ENCODE measurements around the gene MALRD1. TPM values are rescaled to one million over a fixed set of nuclear protein-coding genes. Genes with fewer than 3 reads are reported as not detected.

The MALRD1 gene
- total and polyA plus RNA-seq, 2 experiments from 2014 or later: 17.8 to 52.6 TPM

DNA sequence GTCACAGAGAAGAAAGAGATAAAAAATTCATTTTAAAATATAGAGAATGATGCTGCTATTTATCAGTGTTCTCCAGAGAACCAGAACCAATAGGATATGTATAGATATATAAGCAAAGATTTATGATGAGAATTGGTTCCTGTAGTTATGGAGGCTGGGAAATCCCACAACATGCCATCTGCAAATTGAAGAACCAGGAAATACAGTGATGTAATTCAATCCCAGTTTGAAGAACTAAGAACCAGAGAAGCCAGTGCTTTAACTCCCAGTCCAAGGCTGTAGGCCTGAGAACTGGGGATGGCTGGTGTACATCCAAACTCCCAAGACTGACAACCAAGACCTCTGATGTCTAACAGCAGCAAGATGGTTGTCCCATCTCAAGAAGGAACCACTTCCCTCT is 574.7 kb downstream of the MALRD1 start:
- Histone ChIP-seq H4K20me1 (ENCODE audit: insufficient read depth, poor library complexity, severe bottlenecking) (no peaks in the 10 kb centered on the region), H2AFZ (no peak overlapping the region), H3K36me3 (replicated peaks; ENCODE audit: insufficient read depth, low read depth) (no peaks in the 10 kb centered on the region), H3K27me3 (no peaks in the 10 kb centered on the region), H3K4me1 (ENCODE audit: insufficient read depth) (no peaks in the 10 kb centered on the region), H3K9me3 (ENCODE audit: low read depth) (no peaks in the 10 kb centered on the region), H3K27ac (no peak overlapping the region), H3K4me3 (no peak overlapping the region), H3K9me2 (replicated peaks; ENCODE audit: insufficient read depth) (no peaks in the 10 kb centered on the region), H3K4me2 (no peak overlapping the region), H3K79me2 (no peaks in the 10 kb centered on the region)
- TF ChIP-seq, protein P1, sequence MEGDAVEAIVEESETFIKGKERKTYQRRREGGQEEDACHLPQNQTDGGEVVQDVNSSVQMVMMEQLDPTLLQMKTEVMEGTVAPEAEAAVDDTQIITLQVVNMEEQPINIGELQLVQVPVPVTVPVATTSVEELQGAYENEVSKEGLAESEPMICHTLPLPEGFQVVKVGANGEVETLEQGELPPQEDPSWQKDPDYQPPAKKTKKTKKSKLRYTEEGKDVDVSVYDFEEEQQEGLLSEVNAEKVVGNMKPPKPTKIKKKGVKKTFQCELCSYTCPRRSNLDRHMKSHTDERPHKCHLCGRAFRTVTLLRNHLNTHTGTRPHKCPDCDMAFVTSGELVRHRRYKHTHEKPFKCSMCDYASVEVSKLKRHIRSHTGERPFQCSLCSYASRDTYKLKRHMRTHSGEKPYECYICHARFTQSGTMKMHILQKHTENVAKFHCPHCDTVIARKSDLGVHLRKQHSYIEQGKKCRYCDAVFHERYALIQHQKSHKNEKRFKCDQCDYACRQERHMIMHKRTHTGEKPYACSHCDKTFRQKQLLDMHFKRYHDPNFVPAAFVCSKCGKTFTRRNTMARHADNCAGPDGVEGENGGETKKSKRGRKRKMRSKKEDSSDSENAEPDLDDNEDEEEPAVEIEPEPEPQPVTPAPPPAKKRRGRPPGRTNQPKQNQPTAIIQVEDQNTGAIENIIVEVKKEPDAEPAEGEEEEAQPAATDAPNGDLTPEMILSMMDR (IDR thresholded peaks at IDR 0.05; ENCODE audit: poor library complexity): no peak
- TF ChIP-seq EZH2 (IDR thresholded peaks at IDR 0.05; ENCODE audit: borderline replicate concordance) (no peak), EZH2phosphoT487 (IDR thresholded peaks at IDR 0.05; ENCODE audit: low read depth, severe bottlenecking, unreplicated experiment) (no peak)
- DNase-seq (ENCODE audit: low spot score): no peak

DNA sequence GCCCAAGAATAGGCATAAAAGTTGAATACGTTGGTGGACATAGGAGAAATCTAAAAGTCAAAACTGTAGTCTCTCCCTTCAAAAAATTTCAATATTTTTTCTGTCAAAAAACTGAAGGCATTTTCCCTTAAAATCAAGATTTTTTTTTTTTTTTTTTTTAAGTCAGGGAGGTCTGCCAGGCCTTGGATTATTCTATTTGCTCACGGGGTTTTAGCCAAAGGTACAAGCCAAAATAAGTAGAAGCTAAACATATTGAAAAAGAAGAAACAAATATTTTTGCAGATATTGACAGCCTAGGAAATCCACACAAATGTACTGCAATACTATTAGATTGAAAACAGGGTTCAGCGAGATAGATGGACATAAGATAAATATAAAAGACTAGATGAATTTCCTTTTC is 577.6 kb downstream of the MALRD1 start:
- WGBS (ENCODE audit: low lambda C conversion rate, missing lambda C conversion rate): 85% methylated on average over 3 of the region's 3 CpGs
- H2AFZ ChIP-seq: no peak overlapping the region
- H3K9me2 ChIP-seq (replicated peaks; ENCODE audit: insufficient read depth): no peaks in the 10 kb centered on the region
- H3K4me1 ChIP-seq (ENCODE audit: insufficient read depth): no peaks in the 10 kb centered on the region
- no peak overlapping the region for H3K27ac ChIP-seq
- no peak overlapping the region for H3K4me3 ChIP-seq
- no peaks in the 10 kb centered on the region for H3K9me3 ChIP-seq (ENCODE audit: low read depth)
- H3K4me2 ChIP-seq: no peak overlapping the region
- no peak for DNase-seq (ENCODE audit: low spot score)
- H3K79me2 ChIP-seq: no peaks in the 10 kb centered on the region
- TF ChIP-seq, protein P1 (IDR thresholded peaks at IDR 0.05; ENCODE audit: poor library complexity): no peak
- no peak for TF ChIP-seq EZH2phosphoT487 (IDR thresholded peaks at IDR 0.05; ENCODE audit: low read depth, severe bottlenecking, unreplicated experiment)
- no peak for TF ChIP-seq EZH2 (IDR thresholded peaks at IDR 0.05; ENCODE audit: borderline replicate concordance)
- H4K20me1 ChIP-seq (ENCODE audit: insufficient read depth, poor library complexity, severe bottlenecking): no peaks in the 10 kb centered on the region
- H3K36me3 ChIP-seq (replicated peaks; ENCODE audit: insufficient read depth, low read depth): no peaks in the 10 kb centered on the region
- H3K27me3 ChIP-seq: no peaks in the 10 kb centered on the region

DNA sequence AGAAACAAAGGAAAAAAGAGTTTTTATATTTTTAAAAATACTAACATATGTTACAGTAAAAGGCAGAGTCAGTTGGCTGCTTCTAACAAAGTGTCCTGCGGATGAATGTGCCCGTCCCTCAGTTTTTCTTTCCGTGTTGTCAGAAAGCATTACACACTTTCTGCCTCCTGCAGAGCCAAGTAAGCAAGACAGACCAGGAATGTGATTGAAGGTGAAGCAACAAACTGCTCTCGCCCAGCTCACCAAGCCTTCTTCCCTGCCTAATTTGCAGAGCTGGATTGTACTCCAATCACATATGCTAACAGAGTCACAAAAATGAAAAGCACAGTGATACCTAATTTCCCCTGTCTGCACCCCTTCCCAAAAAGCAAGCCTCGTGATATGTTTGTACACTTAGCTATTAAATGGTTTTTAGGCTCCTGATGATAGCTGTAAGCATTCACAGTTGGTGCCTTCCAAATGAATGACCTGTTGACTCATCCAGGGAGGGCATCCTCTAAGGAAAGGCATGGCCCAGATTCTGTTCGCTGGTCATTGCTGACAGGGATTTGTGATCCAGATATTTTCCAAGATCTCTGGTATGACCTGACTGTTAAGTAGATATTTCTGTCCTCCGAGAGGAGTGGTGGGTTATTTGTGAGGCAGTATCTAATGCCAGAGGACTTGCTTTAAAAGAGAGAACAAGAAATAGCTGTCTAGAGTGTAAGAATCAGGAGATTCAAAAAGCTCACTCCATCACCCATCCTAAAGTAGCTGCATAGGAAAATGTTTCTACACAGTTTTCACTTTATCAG is 580.4 kb downstream of the MALRD1 start:
- H3K9me3 ChIP-seq (ENCODE audit: low read depth): no peaks in the 10 kb centered on the region
- H3K9me2 ChIP-seq (replicated peaks; ENCODE audit: insufficient read depth): no peaks in the 10 kb centered on the region
- H3K27ac ChIP-seq: peak overlapping the region; percentile 24
- no peak overlapping the region for H3K4me3 ChIP-seq
- no peaks in the 10 kb centered on the region for H3K36me3 ChIP-seq (replicated peaks; ENCODE audit: insufficient read depth, low read depth)
- no peaks in the 10 kb centered on the region for H4K20me1 ChIP-seq (ENCODE audit: insufficient read depth, poor library complexity, severe bottlenecking)
- no peak for DNase-seq (ENCODE audit: low spot score)
- no peak overlapping the region for H3K4me2 ChIP-seq
- TF ChIP-seq EZH2 (IDR thresholded peaks at IDR 0.05; ENCODE audit: borderline replicate concordance): no peak
- no peak for TF ChIP-seq EZH2phosphoT487 (IDR thresholded peaks at IDR 0.05; ENCODE audit: low read depth, severe bottlenecking, unreplicated experiment)
- TF ChIP-seq, protein P1 (IDR thresholded peaks at IDR 0.05; ENCODE audit: poor library complexity): no peak
- no peak overlapping the region for H2AFZ ChIP-seq
- H3K27me3 ChIP-seq: no peaks in the 10 kb centered on the region
- 71% methylated on average over 7 of the region's 7 CpGs for WGBS (ENCODE audit: low lambda C conversion rate, missing lambda C conversion rate)
- H3K4me1 ChIP-seq (ENCODE audit: insufficient read depth): no peaks in the 10 kb centered on the region
- no peaks in the 10 kb centered on the region for H3K79me2 ChIP-seq
